DOHH2 (cell line): ENCODE results near the gene APOD.

Experiments
- EZH2phosphoT487 ChIP-seq: fragments of 200-600 bp; sonication (generic); IDR thresholded peaks from 2 replicates; pipeline ENCODE4 v1.6.1; 2017; ENCODE audit warnings: borderline replicate concordance, mild to moderate bottlenecking, antibody characterized with exemption, low read length, moderate library complexity, mixed read lengths
- TF ChIP-seq, protein P1 (sequence below): fragments of 200-600 bp; sonication (generic); IDR thresholded peaks from one replicate; pipeline ENCODE4 v1.5.1; 2014; ENCODE audit warnings: antibody characterized with exemption, mild to moderate bottlenecking, low read depth, low read length; ENCODE audit not compliant: poor library complexity, severe bottlenecking

DNA sequence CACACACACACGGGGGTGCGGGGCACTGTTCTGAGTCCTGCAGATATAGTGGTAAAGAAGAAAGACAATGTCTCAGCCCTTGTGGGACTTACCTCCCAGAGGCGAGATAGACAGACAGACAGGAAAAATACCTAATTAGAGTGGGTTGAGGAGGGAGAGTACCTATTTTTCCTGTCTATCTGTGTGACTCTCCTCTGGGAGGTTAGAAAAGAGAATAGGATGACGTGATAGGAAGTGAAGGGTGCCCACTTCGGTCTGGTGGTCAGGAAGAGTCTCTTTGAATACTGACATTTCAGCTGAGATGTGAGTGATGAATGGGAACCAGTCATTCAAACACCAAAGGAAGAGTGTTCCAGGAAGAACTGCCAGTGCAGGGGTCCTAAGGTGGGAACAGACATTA lies 4.1 kb upstream of the APOD start:
- TF ChIP-seq, protein P1, sequence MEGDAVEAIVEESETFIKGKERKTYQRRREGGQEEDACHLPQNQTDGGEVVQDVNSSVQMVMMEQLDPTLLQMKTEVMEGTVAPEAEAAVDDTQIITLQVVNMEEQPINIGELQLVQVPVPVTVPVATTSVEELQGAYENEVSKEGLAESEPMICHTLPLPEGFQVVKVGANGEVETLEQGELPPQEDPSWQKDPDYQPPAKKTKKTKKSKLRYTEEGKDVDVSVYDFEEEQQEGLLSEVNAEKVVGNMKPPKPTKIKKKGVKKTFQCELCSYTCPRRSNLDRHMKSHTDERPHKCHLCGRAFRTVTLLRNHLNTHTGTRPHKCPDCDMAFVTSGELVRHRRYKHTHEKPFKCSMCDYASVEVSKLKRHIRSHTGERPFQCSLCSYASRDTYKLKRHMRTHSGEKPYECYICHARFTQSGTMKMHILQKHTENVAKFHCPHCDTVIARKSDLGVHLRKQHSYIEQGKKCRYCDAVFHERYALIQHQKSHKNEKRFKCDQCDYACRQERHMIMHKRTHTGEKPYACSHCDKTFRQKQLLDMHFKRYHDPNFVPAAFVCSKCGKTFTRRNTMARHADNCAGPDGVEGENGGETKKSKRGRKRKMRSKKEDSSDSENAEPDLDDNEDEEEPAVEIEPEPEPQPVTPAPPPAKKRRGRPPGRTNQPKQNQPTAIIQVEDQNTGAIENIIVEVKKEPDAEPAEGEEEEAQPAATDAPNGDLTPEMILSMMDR = no peak
- no peak for TF ChIP-seq EZH2phosphoT487
